ENCODE data around the gene CLIC5. TPM values are rescaled to one million over a fixed set of nuclear protein-coding genes. Genes with fewer than 3 reads are reported as not detected.

CLIC5 gene
- total RNA-seq, 6 donors from 2014 or later = 110 to 197 (median 138) TPM

GRCh38 chr6:46022106-46022948, 6.7 kb upstream of the CLIC5 start:
- Histone ChIP-seq H3K4me3 (no peak overlapping the region), H3K36me3 (no peaks in the 10 kb centered on the region), H3K27me3 (no peaks in the 10 kb centered on the region), H3K4me1 (no peaks in the 10 kb centered on the region), H3K27ac (no peak overlapping the region), H3K9me3 (no peaks in the 10 kb centered on the region)
- no peak for ATAC-seq (ENCODE audit: low FRiP score in 2 of 2)
- TF ChIP-seq EP300 (IDR thresholded peaks at IDR 0.05) (no peak), POLR2A (IDR thresholded peaks at IDR 0.05) (no peak), POLR2AphosphoS5 (IDR thresholded peaks at IDR 0.05) (no peak), CTCF (IDR thresholded peaks at IDR 0.05) (no peak)
- no peak for DNase-seq
- WGBS, 2 donors = 83 to 89% methylated on average over 5 of the region's 5 CpGs

- no peak overlapping the region for H3K27ac ChIP-seq
- H3K36me3 ChIP-seq = no peaks in the 10 kb centered on the region
- TF ChIP-seq POLR2A (IDR thresholded peaks at IDR 0.05) (no peak), CTCF (IDR thresholded peaks at IDR 0.05) (no peak), EP300 (IDR thresholded peaks at IDR 0.05) (no peak), POLR2AphosphoS5 (IDR thresholded peaks at IDR 0.05) (no peak)
- ATAC-seq (ENCODE audit: low FRiP score in 2 of 2) (no peak), DNase-seq (no peak)
- no peak overlapping the region for H3K4me3 ChIP-seq
- H3K4me1 ChIP-seq = peaks cover 7 to 23% (median 13%) of the 10 kb centered on the region in 4 donors
- H3K27me3 ChIP-seq = peaks cover 0 to 8% (median 3%) of the 10 kb centered on the region in 4 donors
- no peaks in the 10 kb centered on the region for H3K9me3 ChIP-seq
- WGBS, 2 donors = 92 to 97% methylated on average over 2 of the region's 2 CpGs
Observed at GRCh38 chr6:46017726-46018125, 2.1 kb upstream of the CLIC5 start.

GRCh38 chr6:46016063-46016608, 476 bp upstream of the CLIC5 start:
- H3K4me1 ChIP-seq = peaks cover 8 to 30% (median 15%) of the 10 kb centered on the region in 4 donors
- H3K4me3 ChIP-seq = peak overlapping the region in 3 of 4 donors; percentile 53 to 78 (median 61)
- peak overlapping the region; percentile 85 to 93 (median 90) for H3K27ac ChIP-seq
- H3K27me3 ChIP-seq = peaks cover 0 to 8% (median 3%) of the 10 kb centered on the region in 4 donors
- H3K9me3 ChIP-seq = no peaks in the 10 kb centered on the region
- TF ChIP-seq EP300 (IDR thresholded peaks at IDR 0.05) = no peak
- no peak for TF ChIP-seq POLR2AphosphoS5 (IDR thresholded peaks at IDR 0.05)
- no peak for TF ChIP-seq POLR2A (IDR thresholded peaks at IDR 0.05)
- TF ChIP-seq CTCF (IDR thresholded peaks at IDR 0.05) = no peak
- DNase-seq = peak in 1 of 2 donors; percentile 24
- no peak for ATAC-seq (ENCODE audit: low FRiP score in 2 of 2)
- H3K36me3 ChIP-seq = no peaks in the 10 kb centered on the region
- 37 to 42% methylated on average over 8 of the region's 8 CpGs for WGBS, 2 donors

- Histone ChIP-seq H3K4me1 (peaks cover 11 to 30% (median 17%) of the 10 kb centered on the region in 4 donors), H3K9me3 (no peaks in the 10 kb centered on the region), H3K27ac (peak overlapping the region; percentile 85 to 93 (median 90)), H3K36me3 (no peaks in the 10 kb centered on the region), H3K27me3 (peaks cover 0 to 8% (median 3%) of the 10 kb centered on the region in 4 donors), H3K4me3 (peak overlapping the region; percentile 53 to 78 (median 57))
- 4 to 6% methylated on average over 21 of the region's 21 CpGs for WGBS, 2 donors
- ATAC-seq (ENCODE audit: low FRiP score in 2 of 2) (peak; percentile 24 to 47), DNase-seq (peak; percentile 51 to 56)
- TF ChIP-seq POLR2AphosphoS5 (IDR thresholded peaks at IDR 0.05) = peak in 1 of 2 donors; percentile 20
- no peak for TF ChIP-seq EP300 (IDR thresholded peaks at IDR 0.05)
- no peak for TF ChIP-seq POLR2A (IDR thresholded peaks at IDR 0.05)
- no peak for TF ChIP-seq CTCF (IDR thresholded peaks at IDR 0.05)
Observed at GRCh38 chr6:46014511-46015118, 1.0 kb downstream of the CLIC5 start.
